C4-2B (cell line): ENCODE data around the gene FRMD5.

Source experiments
- H3K27ac ChIP-seq: fragments of 450-650 bp; 2 replicates; pipeline ENCODE4 v1.5.1; 2017
- ZFX ChIP-seq: fragments of 450-650 bp; IDR thresholded peaks from 2 replicates; pipeline ENCODE4 v1.6.1; 2017
- TF ChIP-seq, protein P1 (sequence below): fragments of 450-650 bp; conservative IDR thresholded peaks from 2 replicates; pipeline ENCODE4 v1.5.1; 2017; ENCODE audit warnings: mild to moderate bottlenecking

Gene FRMD5

DNA sequence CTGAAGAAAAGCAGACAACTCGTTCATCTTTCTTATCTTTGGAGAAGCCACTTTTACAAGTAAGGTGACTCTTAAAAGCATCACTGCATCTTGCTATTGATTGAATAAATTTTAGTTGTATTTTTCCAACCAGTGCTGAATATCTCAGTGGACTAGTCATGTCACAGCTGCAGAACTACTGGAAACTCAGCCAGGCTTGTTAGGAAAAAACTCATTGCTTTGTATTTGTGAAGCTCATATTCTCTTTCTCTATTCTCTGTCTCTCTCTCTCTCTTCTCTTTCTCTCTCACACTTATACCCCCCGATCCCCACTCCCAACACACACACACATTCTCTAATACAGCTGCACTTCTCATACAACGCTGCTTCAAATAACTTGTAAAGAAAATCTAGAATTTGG is 264.0 kb downstream of the FRMD5 start:
- no peak overlapping the region for H3K27ac ChIP-seq
- TF ChIP-seq ZFX: no peak
- TF ChIP-seq, protein P1, sequence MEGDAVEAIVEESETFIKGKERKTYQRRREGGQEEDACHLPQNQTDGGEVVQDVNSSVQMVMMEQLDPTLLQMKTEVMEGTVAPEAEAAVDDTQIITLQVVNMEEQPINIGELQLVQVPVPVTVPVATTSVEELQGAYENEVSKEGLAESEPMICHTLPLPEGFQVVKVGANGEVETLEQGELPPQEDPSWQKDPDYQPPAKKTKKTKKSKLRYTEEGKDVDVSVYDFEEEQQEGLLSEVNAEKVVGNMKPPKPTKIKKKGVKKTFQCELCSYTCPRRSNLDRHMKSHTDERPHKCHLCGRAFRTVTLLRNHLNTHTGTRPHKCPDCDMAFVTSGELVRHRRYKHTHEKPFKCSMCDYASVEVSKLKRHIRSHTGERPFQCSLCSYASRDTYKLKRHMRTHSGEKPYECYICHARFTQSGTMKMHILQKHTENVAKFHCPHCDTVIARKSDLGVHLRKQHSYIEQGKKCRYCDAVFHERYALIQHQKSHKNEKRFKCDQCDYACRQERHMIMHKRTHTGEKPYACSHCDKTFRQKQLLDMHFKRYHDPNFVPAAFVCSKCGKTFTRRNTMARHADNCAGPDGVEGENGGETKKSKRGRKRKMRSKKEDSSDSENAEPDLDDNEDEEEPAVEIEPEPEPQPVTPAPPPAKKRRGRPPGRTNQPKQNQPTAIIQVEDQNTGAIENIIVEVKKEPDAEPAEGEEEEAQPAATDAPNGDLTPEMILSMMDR: no peak

DNA sequence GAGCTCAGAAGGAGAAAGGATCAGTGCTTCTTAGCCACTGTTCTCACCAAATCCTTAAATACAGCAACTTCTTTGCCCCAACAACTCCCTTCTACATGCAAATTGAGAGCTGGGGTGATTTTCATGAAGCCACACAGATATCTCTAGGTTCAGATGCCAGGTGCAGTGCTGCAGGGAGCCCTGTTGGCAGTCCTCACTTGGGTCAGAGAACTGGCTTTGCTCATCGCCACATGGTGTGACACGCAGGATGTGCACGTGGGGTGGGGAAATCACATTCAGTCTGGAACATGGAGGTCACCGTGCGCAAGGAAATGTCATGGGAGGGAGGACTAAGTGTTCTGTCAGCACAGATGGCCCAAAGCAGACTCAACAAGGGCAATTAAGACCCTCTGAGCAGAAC is 264.5 kb downstream of the FRMD5 start:
- peak overlapping the region; percentile 59 for H3K27ac ChIP-seq
- TF ChIP-seq, protein P1: no peak
- no peak for TF ChIP-seq ZFX

DNA sequence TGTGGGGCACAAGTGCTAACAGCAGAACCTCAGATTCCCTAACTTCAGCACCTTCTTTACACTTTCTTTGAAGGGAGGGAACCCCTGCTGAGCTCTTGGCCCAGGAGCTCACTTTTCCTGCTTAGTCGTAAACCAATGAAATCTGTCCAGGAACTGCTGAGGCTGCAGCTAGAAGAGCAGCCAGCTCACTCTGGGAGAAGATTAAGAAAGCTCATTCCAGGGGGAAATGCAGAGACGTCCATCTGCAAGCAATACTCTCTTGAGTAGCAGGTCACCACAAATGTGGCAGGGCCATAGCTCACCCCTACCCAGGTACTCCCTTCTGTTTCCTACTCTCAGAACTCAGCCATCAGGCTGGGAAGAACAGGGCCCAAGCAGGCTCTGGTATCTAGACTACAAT is 265.0 kb downstream of the FRMD5 start:
- H3K27ac ChIP-seq: peak overlapping the region; percentile 59
- TF ChIP-seq, protein P1: no peak
- TF ChIP-seq ZFX: no peak

DNA sequence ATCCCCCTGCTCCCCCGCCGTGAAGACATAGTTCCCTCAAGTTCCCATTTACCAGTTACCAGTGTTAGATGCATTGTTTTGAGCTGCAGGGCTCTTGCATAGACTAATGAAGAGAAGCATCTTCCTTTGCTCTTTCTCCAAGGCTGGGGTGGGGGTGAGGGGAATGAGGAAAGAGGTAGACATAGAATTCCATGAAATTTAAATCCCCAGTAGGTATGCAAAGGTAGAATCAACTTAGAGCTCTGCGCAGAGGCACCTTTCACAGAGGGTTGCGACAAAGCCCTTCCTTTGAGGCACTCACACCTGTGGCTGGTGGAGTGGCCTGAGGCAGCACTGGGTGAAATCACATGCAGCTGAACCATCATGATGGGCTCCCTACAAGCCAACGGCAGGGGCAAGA is 266.9 kb downstream of the FRMD5 start:
- H3K27ac ChIP-seq: no peak overlapping the region
- no peak for TF ChIP-seq ZFX
- TF ChIP-seq, protein P1: no peak

DNA sequence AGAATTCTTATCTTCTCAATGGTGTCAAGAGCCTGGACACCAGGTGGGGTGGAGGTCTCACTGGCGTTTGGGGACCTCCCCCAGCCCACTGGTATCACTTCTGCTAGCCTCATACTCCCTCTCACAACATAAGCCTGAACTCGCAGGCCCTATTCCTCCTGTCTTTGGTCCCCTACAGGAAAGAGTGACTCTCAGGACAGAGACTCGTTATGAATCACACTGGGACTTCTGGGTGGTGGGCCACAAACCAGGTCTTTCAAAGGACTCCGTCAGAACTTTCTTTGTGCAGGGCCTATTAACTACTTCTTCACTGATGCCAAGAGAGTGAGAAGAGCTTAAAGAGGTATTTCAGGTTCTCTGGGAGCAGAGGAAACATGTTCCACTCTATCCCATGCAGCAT is 267.9 kb downstream of the FRMD5 start:
- TF ChIP-seq ZFX: no peak
- TF ChIP-seq, protein P1: no peak
- no peak overlapping the region for H3K27ac ChIP-seq

DNA sequence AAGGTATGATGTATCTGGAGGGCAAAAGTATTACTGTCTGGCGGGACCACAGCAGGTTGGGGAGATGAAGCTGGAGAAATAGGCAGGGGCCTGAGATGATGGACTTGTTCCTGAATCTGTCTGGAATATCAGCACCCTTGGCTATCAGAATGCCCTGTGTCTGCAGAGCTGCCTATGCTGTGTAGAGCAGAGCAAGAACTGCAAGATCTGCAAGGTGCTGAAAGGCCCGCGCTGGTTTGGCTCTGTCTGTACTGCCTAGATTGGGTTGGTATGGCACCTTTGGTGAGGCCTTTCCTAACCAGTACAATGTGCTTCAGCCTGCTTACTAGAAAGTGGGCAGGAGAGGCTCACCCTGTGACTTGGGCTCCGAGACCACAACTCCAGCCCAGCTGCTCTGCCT is 271.5 kb downstream of the FRMD5 start:
- no peak overlapping the region for H3K27ac ChIP-seq
- TF ChIP-seq, protein P1: no peak
- TF ChIP-seq ZFX: no peak

DNA sequence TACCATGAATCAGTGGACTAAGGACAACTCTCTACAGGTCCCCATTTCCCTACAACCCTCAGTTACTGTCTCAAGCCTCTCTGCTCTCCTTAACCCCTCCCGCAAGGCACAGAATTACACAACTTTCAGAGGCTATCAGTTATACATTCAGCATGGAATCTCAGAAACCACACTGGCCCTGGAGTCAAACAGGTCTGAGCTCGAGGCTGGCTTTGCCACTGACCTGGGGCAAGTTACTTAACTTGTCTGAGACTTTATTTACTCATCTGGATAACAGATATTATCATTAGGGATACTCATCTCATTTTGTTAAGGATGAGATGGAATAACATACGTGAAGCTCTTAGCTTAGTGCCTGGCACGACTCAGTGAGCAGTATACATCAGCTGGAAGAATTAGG is 273.1 kb downstream of the FRMD5 start:
- H3K27ac ChIP-seq: no peak overlapping the region
- TF ChIP-seq, protein P1: no peak
- TF ChIP-seq ZFX: no peak
